HepG2 (cell line): Measurements from ENCODE around the gene MORF4L2. TPM values are rescaled to one million over a fixed set of nuclear protein-coding genes. Genes with fewer than 3 reads are reported as not detected.
"Not testable (repeated sequence)": the region's sequence is repeated elsewhere in the genome, so short reads cannot be mapped to it uniquely, and the experiment has no call there.

ENCODE experiments used
- ATAC-seq: fragments of 200-7000 bp; cut with Tn5 transposase; 3 replicates; pipeline ENCODE4 v1.9.1; 2020; ENCODE audit warnings: mild to moderate bottlenecking, moderate library complexity
- BruUV-seq: library from RNA; stranded (reverse); fragments of 400-500 nt; replicated peaks from 2 replicates; lab custom pipeline; 2021; lab: Mats Ljungman, UMichigan
- CTCF ChIA-PET: fragments of 300-600 bp; formaldehyde crosslinking; extraction: SDS; loops from one replicate; lab custom pipeline; 2021; ENCODE audit warnings: low total read pairs, inconsistent platforms, low intra/inter-chr PET ratio; lab: Yijun Ruan, JAX
- POLR2A ChIA-PET: fragments of 350-600 bp; sonication (Branson Sonifier 250); formaldehyde crosslinking; loops from one replicate; lab custom pipeline; 2020; ENCODE audit warnings: antibody characterized with exemption, inconsistent platforms; lab: Yijun Ruan, JAX
- DNase-seq: peaks from one replicate; pipeline ENCODE4 v3.0.0-alpha.2; 2015; ENCODE audit warnings: low spot score
- FAIRE-seq: peaks from 3 replicates; lab custom pipeline; 2011; peaks lifted over from hg19 to GRCh38; lab: Jason Lieb, UNC
- H2AFZ ChIP-seq: one replicate; pipeline ENCODE4 v1.6.1; 2011; ENCODE audit warnings: low read length, inconsistent platforms
- H3K27ac ChIP-seq: fragments of 300-600 bp; 3 replicates; pipeline ENCODE4 v1.8.0; 2011; ENCODE audit warnings: mixed run types, mild to moderate bottlenecking, mixed read lengths, low read length, inconsistent platforms; ENCODE audit not compliant: insufficient read depth; ENCODE audit errors: extremely low read length
- H3K27me3 ChIP-seq, 2 experiments: fragments of 200-600 bp in 1 of 2; 2 replicates in 1 of 2; 3 replicates in 1 of 2; pipeline versions ENCODE4 v1.6.0 to v1.8.0; 2011; ENCODE audit warnings: low read length in 2 of 2, mild to moderate bottlenecking in 2 of 2, moderate library complexity in 2 of 2, inconsistent platforms in 1 of 2; ENCODE audit not compliant: insufficient read depth in 2 of 2, control insufficient read depth in 1 of 2
- H3K36me3 ChIP-seq, 2 experiments: fragments of 200-600 bp in 1 of 2; replicated peaks in 1 of 2; 2 replicates in 1 of 2; 3 replicates in 1 of 2; pipeline versions ENCODE4 v1.5.1 to v1.8.0; 2011; ENCODE audit warnings: low read length in 2 of 2, inconsistent platforms in 1 of 2; ENCODE audit not compliant: insufficient read depth in 2 of 2, control insufficient read depth in 1 of 2
- H3K4me1 ChIP-seq: 2 replicates; pipeline ENCODE4 v1.5.1; 2012; ENCODE audit warnings: low read length, inconsistent platforms; ENCODE audit not compliant: insufficient read depth
- H3K4me2 ChIP-seq: 2 replicates; pipeline ENCODE4 v1.6.0; 2011; ENCODE audit warnings: low read depth, low read length, inconsistent platforms
- H3K4me3 ChIP-seq, 3 experiments: fragments of 200-600 bp in 1 of 3; sonication (generic), shearing (Covaris generic) in 1 of 3; replicated peaks in 1 of 3; 2 replicates each; pipeline ENCODE4 v1.5.1; 2011 to 2016; ENCODE audit warnings: low read length in 3 of 3, inconsistent platforms in 2 of 3, low read depth in 2 of 3, mild to moderate bottlenecking in 2 of 3, control low read depth in 1 of 3, mixed read lengths in 1 of 3; ENCODE audit not compliant: insufficient read depth in 1 of 3
- H3K79me2 ChIP-seq: one replicate; pipeline ENCODE4 v1.6.1; 2011; ENCODE audit warnings: low read length, inconsistent platforms; ENCODE audit not compliant: insufficient read depth
- H3K9ac ChIP-seq: 2 replicates; pipeline ENCODE4 v1.6.0; 2011; ENCODE audit warnings: mild to moderate bottlenecking, low read depth, low read length, inconsistent platforms; ENCODE audit not compliant: insufficient read depth
- H3K9me3 ChIP-seq: 2 replicates; pipeline ENCODE4 v1.5.1; 2012; ENCODE audit warnings: mild to moderate bottlenecking, low read length
- H4K20me1 ChIP-seq: 2 replicates; pipeline ENCODE4 v1.6.0; 2011; ENCODE audit warnings: inconsistent platforms, mild to moderate bottlenecking, low read length, moderate library complexity; ENCODE audit not compliant: insufficient read depth
- ARNT2 ChIP-seq: sonication (generic); formaldehyde crosslinking; IDR thresholded peaks from 2 replicates; pipeline ENCODE4 v1.8.0; 2022; ENCODE audit warnings: mild to moderate bottlenecking, low read depth, missing genetic modification reagents, moderate library complexity
- ATF5 ChIP-seq: sonication (generic); formaldehyde crosslinking; IDR thresholded peaks from 2 replicates; pipeline ENCODE4 v1.4.0; 2020; ENCODE audit warnings: mild to moderate bottlenecking, low read depth, missing genetic modification reagents
- ATF7 ChIP-seq, 2 experiments: fragments of 450-650 bp in 1 of 2; sonication (generic) in 1 of 2; formaldehyde crosslinking in 1 of 2; IDR thresholded peaks; 2 replicates each; pipeline versions ENCODE4 v1.4.0 to v1.6.1; 2016 to 2020; ENCODE audit warnings: antibody characterized with exemption in 1 of 2, mild to moderate bottlenecking in 1 of 2, missing genetic modification reagents in 1 of 2
- NFIB ChIP-seq: sonication (generic); formaldehyde crosslinking; IDR thresholded peaks from 2 replicates; pipeline ENCODE4 v1.9.0; 2021; ENCODE audit warnings: missing genetic modification reagents, mild to moderate bottlenecking, borderline replicate concordance
- NPAS2 ChIP-seq: sonication (generic); formaldehyde crosslinking; IDR thresholded peaks from 2 replicates; pipeline ENCODE4 v1.8.0; 2022; ENCODE audit warnings: mild to moderate bottlenecking, missing genetic modification reagents, borderline replicate concordance
- ZFP37 ChIP-seq: sonication (generic); formaldehyde crosslinking; IDR thresholded peaks from 2 replicates; pipeline ENCODE4 v1.4.0; 2020; ENCODE audit warnings: missing genetic modification reagents, borderline replicate concordance
- ZNF264 ChIP-seq: sonication (generic); formaldehyde crosslinking; IDR thresholded peaks from 2 replicates; pipeline ENCODE4 v1.4.0; 2020; ENCODE audit warnings: missing genetic modification reagents
- ZNF776 ChIP-seq: sonication (generic); formaldehyde crosslinking; IDR thresholded peaks from 2 replicates; pipeline ENCODE4 v1.4.0; 2020; ENCODE audit warnings: mild to moderate bottlenecking, missing genetic modification reagents
- WGBS: methylation state at CpG from one replicate; pipeline ENCODE4 v1.1.6; 2017; ENCODE audit warnings: low lambda C conversion rate; 5-methylcytosine and 5-hydroxymethylcytosine counted together
- in situ Hi-C: cut with HindIII; loops from 2 replicates; pipeline ENCODE4 v1.10.0; 2017; ENCODE audit warnings: low pct_unique_long_range_greater_than_20kb; ENCODE audit not compliant: extremely low pct_ligation_motif_present
- intact Hi-C: fragments of 100-400 bp; cut with micrococcal nuclease; formaldehyde crosslinking; loops from one replicate; pipeline ENCODE4 v1.10.0; 2022; ENCODE audit not compliant: unreplicated experiment
- polyA plus RNA-seq, 8 experiments: library from polyadenylated mRNA; depleted of rRNA in 3 of 8; stranded (reverse) in 7 of 8; unstranded in 1 of 8; fragments of >200 nt; fragmentation: Illumina TruSeq in 4 of 8; extraction: Trizol in 4 of 8; gene quantifications; 2 replicates each; pipeline versions ENCODE4 v1.2.1 to v1.2.3, GENCODE V29; 2011 to 2016; ENCODE audit warnings: low read depth in 4 of 8, missing spikeins in 1 of 8, mixed read lengths in 1 of 8; ENCODE audit not compliant: insufficient read depth in 1 of 8
- total RNA-seq, 5 experiments: library from RNA; depleted of rRNA; stranded (reverse); fragments of >200 nt; fragmentation: Illumina TruSeq; extraction: Trizol; gene quantifications; 2 replicates each; pipeline ENCODE4 v1.2.3, GENCODE V29; 2016; ENCODE audit warnings: low read depth in 1 of 5

The MORF4L2 gene
- total and polyA plus RNA-seq, 2 of the 13 experiments (the other 11 are each of a cell fraction or from before 2014, with no cell fraction given) = 358 to 469 TPM

GRCh38 chrX:103663981-103664762 is 22.3 kb downstream of the MORF4L2 start (continued):
- no peak for TF ChIP-seq ATF5
- no peak for TF ChIP-seq ARNT2 (CRISPR knock-in tag)
- TF ChIP-seq NFIB (CRISPR knock-in tag) = no peak
- TF ChIP-seq NPAS2 = no peak
- TF ChIP-seq ZNF776 (CRISPR knock-in tag) = no peak
- no peak for TF ChIP-seq ZFP37 (CRISPR knock-in tag)
- TF ChIP-seq ZNF264 = no peak

DNA sequence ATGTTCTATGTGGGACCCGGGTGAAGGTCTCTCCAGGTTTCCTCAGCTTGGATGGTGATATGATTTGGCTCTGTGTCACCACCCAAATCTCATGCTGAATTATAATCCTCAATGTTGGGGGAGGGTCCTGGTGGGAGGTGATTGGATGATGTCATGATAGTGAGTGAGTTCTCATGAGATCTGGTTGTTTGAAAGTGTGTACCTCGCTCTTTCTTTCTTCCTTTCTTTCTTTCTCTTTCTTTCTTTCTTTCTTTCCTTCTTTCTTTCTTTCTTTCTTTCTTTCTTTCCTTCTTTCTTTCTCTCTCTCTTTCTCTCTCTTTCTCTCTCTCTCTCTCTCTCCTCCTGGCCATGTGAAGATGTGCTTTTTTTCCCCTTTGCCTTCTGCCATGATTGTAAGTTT is 27.0 kb downstream of the MORF4L2 start:
- FAIRE-seq; in situ Hi-C loops; BruUV-seq; H3K27ac ChIP-seq; H3K36me3 ChIP-seq; H3K9me3 ChIP-seq; TF ChIP-seq ATF7 (CRISPR knock-in tag; IDR thresholded peaks at IDR 0.05): not testable (repeated sequence)
- peak; percentile 50; the same call in 1 of the 2 replicates for TF ChIP-seq ATF7 (IDR thresholded peaks at IDR 0.05)
- TF ChIP-seq, all 625 proteins: peak for 1; not testable (repeated sequence) for 624
- H2AFZ ChIP-seq = peak overlapping the region; percentile 15
- 0 out of 2 replicates have a peak overlapping the region, but pooled peaks have one; percentile 3 for H3K4me2 ChIP-seq
- H4K20me1 ChIP-seq, CTCF ChIA-PET, H3K4me3 ChIP-seq, POLR2A ChIA-PET, H3K9ac ChIP-seq, intact Hi-C loops, DNase-seq, H3K79me2 ChIP-seq, H3K27me3 ChIP-seq, ATAC-seq: not testable (repeated sequence)
- WGBS = 90% methylated on average over 1 of the region's 2 CpGs
- peaks cover 13% of the 10 kb centered on the region for H3K4me1 ChIP-seq
